ENCODE results near the gene NECAB2.

- TF ChIP-seq EZH2 (IDR thresholded peaks at IDR 0.05; ENCODE audit: insufficient read depth, low read length) = no peak
- TF ChIP-seq CTCF (IDR thresholded peaks at IDR 0.05; ENCODE audit: insufficient read depth, low read depth, low read length) = no peak
Measured at GRCh38 chr16:84039696-84040095, 71.7 kb downstream of the NECAB2 start.
